ENCODE results near the gene ERH.

The ERH gene

DNA sequence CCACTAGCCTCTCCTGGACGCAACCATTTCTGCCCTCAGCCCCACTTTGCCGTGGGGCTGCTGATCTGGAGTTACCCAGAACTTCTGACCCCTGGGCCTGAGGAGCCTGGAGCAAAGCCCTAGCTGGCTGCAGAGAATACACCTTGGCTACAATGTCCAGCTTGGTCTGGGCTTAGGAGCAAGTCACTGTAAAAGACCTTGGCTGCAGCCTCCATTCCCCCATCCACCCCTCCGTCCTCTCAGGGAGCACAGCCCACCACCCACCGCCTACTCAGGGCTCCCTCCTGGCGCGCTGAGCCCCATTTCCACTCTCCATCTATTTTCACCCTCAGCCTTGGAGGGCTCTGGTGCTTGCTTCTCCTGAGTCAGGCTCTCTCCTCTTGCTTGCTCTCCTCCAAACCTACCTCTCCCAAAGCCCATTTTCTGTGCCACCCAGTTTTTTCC, 42.9 kb downstream of the ERH start:
- no peak for DNase-seq

DNA sequence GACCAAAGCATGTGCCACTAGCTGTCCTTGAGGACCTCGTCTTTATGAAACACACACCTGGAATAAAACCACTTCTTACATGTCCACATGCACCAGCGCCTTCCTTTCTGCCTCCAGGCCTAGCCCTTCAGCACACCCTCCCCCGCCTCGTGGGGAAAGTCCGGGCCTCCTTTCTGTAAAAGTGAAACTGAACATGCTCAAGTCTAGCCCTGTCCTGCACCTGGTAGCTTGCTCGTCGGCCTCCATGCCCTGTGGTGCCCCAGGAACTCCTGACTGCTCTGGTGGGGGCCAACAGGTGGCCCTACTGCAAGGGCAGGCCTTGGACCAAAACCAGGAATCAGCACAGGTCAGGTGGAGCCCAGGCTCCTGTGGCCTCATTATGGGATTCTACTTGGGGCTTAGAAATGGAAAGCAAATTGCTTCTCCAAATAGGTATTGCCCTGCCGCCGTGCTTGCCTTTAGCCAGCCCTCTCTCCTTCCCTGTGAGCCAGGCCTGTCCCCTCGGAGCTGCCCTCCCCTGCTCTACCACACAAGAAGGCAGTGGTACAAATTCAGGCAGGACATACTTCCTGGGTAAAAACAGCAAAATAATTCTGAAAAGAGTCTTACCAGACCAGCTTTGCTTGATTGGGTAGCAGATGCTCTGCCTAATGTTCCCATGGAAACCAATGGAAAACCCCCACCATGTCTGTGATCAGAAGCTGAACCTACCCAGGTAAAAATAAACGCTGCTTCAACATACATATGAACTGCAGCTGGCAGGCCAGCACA, 43.5 kb downstream of the ERH start:
- no peak for DNase-seq

DNA sequence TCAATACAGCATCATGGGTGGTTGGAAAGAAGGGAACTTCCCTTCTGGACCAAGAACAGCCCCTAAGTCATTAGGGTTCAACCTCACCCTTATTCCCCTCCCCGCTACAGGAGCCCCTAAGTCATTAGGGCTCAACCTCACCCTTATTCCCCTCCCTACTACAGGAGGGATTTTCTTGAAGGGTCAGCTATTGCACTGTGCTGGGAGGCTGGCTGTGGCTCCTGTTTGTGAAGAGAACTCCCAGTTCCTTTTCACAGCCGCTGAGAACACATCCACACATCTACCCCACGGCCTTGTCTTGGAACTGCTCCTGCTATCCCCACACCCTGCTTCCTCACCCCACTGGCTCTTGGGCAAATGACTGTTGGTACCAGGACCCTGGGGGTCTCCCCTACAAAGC, 44.9 kb downstream of the ERH start:
- no peak for DNase-seq

DNA sequence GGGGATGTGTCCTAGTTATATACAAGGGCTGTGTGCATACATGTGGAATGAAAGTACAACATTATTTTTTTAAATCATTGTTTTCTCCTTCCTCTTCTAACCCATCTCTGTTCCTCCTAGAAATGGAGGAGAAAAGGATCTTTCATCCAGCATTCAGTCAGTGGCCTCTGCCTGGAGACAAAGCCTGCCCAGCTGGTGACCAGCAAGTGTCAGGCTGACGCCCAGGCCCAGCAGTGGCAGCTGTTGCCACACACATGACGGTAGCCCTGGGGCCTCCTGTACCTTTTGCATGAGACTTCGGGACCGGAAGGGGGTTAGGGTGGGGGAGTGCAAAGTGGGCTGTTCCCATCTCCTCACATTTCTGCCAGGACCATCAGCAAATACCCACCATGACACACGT, 46.2 kb downstream of the ERH start:
- DNase-seq = no peak

DNA sequence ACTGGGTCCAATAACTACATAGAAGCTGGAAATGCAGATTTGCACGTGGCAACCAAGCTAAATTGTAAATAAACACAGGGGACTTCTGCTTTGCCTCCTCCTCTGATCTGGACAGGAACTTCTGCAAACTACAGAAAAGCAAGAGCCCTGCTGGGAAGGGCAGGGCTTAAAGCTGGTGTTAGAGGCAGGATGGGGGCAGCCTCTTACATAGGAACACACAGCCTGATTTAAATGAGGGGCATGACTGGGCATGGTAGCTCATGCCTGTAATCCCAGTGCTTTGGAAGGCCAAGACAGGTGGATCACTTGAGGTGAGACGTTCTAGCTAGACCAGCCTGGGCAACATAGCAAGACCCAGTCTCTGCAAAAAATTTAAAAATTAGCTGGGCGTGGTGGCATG, 46.7 kb downstream of the ERH start:
- DNase-seq = peak; percentile 63 to 72

DNA sequence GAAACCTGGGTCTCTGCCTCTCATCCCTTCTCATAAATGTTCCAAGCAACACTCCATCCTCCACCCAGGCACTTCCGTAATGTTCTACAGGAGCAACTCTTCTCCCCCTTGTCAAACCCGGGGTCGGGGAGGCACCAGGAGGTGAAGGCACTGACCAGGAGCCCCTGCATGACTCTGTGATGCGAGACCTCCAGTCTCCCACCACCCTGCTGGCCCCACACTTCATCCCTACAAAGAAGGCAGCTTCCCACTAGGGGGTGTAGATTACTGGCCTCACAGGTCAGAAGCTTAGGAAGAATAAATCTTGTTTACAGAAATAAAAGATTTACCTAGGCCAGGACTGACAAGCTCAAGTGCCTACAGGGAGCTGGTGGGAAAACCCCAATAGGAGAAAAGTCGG, 47.2 kb downstream of the ERH start:
- no peak for DNase-seq

DNA sequence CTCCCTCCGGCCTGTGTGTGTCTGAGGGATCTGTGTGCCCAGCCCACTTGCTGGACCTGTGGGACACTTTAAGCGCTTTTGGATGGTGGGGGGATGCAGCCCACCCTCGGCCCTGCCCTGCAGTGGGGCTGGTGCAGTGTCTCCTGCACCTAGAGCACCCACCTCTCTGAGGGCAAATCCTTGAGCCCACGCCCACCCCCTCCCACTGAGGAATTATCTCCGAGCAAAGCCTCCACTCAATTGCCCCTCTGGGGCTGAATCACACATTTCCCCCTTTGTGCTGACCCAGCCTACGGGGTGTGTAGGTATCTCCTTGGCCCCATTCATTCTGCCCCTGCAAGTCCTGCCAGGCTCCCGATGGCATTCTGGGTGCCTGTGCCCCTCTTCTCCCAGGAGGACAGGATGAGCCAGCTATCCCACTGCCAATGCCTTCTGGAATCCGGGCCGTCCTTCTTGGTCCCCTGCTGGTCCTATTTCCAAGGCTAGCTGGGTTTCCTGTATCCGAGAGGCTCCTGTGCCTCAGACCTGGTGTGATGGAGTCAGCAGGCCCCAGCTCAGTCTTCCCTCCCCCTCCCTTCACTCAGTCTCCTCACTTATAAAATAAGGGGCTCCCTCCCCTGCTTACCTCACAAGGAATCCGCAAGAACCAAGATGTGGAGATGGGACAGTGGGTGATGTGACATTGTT, 48.9 kb downstream of the ERH start:
- DNase-seq = no peak

DNA sequence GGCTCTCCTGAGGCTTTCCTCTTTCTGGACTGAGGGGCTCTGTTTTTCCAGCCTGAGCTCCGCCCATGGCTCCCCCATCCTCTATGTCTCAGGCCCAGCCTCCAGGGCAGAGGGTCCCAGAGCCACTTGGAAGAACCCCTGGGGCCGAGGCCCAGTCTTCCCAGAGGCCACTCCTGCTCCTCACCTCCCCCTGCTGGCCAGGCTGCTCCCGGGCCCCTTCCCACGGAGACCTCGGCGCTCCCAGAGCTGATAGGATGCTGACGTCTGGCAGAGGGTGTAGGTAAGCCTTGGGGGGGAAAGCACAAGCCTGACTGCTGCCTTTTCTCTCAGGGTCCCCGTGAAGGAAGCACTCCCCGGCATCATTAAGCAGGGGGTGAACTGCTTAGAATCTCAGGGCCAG, 51.4 kb downstream of the ERH start:
- no peak for DNase-seq

DNA sequence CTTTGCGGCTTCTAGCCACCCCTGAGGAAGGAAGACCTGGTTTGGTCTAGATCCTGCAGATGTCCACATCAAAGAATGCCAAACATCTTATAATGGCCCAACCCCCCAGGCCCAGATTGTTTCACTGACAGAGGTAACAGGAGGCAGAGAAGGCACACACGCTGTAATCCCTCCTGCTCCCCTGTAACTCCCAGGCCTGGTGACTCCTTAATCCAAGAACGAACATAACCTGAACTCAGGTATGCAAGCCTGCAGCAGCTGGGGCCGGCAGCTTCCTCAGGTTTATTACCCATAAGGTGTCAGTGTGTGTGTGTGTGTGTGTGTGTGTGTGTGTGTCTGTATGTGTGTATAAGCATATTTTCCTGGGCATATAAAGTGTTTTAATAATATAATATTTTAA, 52.7 kb downstream of the ERH start:
- no peak for DNase-seq

DNA sequence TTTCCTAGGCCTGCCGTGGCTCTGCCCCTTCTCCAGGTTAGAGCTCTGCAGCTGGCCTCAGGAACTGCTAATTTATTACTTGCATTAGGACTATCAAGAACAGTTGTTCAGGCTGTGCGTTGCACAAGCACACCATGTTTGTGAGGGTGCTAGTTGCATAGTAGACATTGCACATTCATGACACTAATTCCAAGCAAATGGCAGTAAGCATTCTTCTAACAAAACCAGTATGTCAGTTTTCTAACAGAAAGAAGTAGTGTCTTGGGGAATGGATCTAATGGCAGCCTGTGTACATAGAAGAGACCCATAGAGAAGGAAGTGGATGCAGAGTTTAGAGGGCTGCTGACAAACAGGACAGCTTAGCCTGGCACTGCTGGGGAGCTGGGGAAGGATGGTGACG, 53.9 kb downstream of the ERH start:
- DNase-seq = no peak

DNA sequence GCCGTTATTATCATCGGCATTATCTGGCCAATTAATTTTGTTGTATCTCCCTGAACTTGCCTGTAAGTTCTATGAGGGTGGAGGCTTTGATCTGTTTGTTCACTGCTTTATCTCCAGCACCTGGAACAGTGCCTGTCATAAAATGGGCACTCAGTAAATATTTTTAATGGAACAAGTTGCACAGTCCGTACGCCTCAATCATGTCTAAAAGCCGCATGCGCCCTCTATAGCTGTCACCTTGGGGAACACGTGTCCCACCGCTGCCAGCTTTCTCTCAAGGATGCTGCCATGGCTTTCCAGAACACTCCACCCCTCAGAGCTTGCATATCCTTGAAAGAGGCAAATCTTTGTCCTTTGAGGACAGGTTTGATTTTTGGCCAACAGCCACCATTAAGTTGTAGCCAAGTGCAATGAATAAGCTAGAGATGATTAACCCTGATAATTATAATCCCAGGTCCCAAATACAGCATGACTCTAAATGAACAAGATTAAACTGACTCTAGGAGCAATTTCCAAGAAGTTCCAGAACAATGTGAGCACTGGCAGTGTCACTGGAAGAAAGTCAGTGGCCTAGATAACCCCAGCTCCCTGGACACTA, 55.1 kb downstream of the ERH start:
- DNase-seq = no peak

DNA sequence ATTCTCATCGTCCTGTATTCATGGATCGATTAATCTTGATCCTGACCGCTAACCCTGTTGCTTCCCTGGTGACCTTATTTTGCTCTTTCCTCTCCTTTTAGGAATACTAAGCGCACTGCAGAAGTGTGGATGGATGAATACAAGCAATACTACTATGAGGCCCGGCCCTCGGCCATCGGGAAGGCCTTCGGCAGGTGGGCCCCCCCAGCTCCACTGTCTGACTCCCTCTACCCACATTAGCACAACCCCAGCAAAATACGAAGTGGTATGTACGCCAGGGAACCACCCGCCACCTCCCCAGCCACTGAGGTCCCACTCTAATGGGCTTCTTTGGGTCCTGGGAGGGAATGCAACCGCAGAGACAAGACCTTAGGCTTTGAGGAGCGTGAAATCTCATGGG, 58.7 kb downstream of the ERH start:
- no peak for DNase-seq

DNA sequence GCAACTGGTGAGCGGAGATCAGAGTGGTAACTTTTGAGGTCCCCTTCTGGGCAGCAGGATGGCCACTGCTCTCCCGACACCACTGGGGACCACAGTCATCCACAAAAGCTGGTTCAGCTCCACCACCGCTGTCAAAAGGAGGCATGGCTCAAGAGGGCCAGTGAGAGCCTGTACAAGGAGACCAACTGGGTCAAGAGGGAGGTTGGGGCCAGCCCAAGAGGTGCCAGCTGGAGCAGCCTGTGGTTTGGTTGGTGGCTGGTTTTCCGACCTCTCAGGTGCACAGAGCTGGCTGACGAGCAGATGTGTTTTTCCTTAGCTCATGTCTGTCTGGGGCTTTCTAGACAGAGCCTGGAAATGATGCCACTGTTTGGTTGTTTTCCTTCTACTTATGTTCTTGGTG, 60.1 kb downstream of the ERH start:
- DNase-seq = no peak

DNA sequence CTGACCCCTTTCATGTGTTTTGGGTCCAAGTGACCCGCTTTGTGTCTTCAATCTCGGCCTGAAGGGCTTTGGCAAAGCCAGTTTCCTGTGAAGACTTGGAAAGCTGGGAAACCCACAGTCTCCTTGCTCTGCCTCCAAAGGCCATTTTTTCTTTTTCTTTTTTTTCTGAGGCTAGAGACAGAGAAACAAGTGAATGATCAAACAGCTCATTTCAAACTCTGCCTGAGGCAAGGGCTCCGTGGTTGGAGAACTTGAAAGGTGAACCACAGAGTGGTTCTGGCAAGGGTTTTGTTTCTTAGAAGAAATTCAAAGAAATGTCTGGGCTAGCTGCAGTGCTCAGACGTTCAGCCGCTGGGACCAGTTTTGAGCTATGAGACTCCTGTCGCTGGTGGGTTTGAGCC, 62.7 kb downstream of the ERH start:
- DNase-seq = no peak

DNA sequence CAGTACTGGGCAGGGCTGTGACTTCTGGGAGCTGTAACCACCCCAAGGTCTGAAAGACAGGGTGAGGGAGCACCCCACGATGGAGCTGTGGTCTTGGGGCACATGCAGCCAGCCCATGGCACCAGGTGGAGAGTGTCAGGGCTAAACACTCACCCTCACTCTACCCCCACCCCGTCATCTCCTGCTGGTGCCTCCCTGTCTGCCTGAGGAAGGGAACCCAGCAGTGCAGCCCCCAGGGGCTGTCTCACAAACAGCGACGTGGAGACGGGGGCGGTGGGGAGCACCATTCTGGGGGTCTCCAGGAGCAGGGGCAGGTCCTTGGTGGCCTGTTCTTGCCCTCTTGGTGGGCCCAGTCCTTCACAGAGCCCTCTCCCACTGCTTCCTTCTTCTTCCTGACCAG, 63.5 kb downstream of the ERH start:
- DNase-seq = no peak

DNA sequence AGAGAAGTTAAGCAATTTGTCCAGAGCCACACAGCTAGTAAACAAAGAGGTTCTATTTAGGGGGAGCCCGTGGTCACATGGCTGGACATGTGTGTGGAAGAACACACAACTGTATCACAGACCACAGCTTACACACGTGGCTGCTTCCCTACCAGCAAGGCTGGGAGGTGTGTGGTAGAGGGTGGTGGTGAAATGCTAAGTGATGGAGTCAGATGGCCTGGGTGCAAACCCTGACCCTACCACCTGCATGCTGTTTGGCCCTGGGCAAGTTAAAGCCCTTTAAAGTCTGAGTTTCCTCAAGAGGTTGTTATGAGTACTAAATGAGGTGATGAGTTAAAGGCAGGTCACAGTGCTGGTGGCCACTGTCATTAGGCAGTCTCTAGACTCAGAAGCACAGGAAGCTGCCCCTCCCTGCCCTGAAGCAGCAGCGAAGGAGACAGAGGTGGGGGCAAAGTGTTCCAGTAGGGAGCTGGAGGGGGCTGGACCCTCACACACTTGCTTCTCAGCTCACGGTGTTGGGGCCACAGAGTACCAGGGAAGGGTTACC, 64.2 kb downstream of the ERH start:
- DNase-seq = no peak

DNA sequence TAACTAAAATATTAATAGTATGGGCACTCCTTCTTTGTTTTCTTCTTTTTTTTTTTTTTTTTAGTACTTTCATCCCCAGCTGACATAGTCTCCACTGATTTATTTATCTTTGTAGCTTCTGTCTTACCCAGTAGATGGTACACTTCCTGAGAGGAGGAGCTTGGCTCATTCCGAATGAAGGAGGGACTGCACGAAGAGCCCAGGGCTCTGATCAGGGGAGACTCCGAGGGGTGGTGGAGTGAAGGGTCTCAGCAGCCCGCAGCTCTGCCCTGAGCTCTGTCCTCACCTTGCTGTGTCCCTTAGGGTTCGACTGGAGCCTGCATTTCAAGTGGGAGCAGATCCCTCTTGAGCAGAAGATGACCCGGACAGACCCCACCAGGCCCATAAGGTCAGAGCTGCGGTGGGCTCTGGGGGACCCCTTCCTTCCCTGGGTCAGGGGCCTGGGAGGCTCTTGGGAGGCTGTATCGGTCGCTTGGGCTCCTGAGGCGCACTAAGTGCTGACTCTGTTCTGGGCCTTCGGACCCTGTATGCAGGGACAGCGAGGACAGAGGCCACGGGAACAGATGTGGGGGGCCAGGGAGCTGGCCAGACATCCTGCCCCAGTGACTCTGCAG, 65.2 kb downstream of the ERH start:
- DNase-seq = no peak

DNA sequence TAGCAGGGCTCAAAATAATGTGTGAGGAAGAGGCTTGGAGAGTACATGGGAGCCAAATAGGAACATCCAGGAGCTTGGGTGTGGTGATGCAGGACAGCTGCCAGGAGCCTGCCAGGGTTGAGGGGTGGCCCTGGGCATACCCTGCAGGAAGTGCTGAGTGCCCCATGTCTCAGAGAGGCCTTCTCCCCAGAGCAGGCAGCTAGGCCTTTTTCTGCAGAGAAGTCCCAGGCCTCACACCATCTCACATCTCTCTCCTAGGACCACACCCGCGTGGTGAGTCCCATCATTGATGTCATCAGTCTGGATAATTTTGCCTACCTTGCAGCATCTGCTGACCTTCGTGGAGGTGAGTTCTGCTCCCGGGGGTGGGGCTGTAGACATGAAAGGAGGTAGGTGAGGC, 66.9 kb downstream of the ERH start:
- DNase-seq = no peak
